GM19395 (cell line): ENCODE data around the gene HPS4.

ENCODE experiments used
- ATAC-seq: cut with Tn5 transposase; IDR thresholded peaks from one replicate; pipeline ENCODE4 v1.9.1; 2021; ENCODE audit warnings: mild to moderate bottlenecking, moderate library complexity; ENCODE audit not compliant: unreplicated experiment

Gene HPS4

GRCh38 chr22:26470807-26471206 lies 12.8 kb downstream of the HPS4 start:
- no peak for ATAC-seq

- no peak for ATAC-seq
Observed at GRCh38 chr22:26466196-26466595, 17.4 kb downstream of the HPS4 start.

DNA sequence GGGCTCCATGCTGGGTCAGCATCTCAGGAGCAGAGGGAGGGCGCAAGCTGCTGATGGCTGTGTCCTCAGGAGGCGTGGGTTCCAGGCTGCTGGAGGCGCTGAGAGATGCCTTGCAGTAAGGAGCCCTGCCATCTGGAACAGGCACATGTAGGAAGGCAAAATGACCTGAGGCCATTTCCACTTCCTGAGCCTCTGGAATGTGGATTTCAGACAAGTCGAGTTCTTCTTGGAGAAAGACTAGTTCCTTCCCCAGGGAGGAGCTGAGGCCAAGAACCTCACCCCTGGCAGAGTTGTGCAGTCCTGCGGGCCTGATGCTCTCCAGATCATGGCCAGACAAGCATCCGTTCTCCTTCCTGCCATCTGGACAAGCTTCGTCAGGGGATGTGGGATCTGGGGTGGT lies 19.3 kb downstream of the HPS4 start:
- no peak for ATAC-seq

- no peak for ATAC-seq
Observed at GRCh38 chr22:26463688-26464087, 19.9 kb downstream of the HPS4 start.

DNA sequence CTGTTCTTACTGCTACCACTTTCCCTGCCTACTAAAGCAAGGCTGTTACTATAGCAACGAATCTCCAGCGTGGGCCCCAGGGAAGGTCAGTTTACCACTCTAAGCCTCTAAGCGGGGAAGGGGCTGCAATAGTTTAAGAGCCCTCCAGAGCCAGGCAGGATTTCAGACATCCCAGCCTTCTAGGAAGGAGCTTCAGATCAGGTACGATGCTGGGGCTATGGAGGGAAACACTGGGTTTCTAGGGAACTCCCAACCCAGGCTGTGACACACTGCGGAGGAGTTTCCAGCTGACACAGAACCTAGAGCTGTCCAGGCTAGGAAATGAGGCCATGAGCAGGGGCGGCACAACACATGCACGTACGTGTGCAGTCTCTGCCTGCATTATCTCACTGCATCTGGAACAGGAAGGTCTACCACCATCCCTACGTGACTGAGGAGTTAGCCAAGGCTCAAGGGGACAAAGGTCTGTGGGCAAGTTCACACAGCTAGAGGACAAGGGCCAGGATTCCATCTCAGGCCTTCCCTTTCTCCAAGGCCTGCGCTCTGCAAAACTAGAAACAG lies 20.4 kb downstream of the HPS4 start:
- no peak for ATAC-seq

DNA sequence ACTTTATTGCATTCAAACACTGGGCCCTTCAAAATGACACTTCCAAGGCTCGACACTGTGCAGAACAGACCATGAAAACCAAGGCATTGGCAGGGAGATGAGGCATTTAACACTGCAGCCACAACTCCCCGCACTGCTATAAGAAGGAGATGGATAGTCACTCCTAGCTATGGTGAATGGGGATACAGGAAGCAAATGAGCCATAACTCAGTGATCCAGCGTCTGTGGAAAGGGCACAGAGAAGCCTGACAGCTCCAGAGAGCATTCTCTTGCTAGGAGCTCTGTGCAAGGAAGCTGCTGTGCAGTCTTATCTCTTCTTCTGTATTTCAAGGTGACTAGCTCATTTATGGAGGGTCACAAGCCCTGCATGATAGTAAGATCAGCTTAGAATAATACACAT lies 20.9 kb downstream of the HPS4 start:
- no peak for ATAC-seq

DNA sequence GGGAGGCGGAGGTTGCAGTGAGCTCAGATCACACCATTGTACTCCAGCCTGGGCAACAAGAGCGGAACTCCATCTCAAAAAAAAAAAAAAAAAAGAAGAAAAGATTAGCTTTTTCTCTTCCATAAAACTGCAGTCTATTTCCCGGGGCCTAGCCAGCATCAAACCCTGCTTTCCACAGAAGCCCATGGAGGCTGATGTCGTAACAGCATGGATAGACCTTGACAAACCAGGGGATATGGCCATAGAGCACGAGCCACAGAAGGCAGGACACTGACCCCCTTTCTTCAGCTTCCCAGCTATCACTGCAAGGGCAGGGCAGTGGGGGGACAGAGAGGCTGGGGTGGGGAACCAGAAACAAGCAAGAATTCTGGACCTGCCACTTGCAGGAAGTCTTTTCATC lies 21.5 kb downstream of the HPS4 start:
- ATAC-seq = no peak

DNA sequence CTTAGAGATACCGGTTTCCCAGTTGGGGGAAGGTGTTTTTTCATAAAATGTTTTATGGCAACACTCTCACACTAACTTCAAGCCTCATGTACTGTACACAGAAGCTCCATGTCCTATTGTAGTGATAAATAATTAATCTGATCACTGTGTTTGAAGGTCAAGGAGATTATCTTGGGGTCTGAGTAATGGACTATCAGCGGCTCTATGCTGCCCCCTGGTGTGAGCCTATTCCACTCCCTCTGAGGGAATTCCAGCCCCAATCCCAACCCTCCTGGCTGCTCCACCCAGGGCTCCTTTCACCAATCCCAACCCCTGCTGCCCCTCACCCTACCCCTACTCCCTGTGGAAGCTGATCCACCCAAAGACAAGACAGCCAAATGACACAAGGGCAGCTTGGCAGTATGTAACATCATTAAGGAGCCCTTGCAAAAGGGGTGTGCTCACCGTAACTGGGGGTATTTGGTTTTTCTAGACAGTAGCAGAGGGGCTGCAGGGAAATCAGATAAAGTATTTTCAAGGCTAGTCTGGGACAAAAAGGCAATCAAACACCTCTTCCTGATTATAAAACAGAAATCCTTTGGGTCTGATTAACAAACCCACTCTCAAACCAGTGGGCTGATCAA lies 22.3 kb downstream of the HPS4 start:
- ATAC-seq = no peak

- ATAC-seq = no peak
Observed at GRCh38 chr22:26460202-26460601, 23.4 kb downstream of the HPS4 start.

- ATAC-seq = no peak
Observed at GRCh38 chr22:26457661-26458272, 25.8 kb downstream of the HPS4 start.

DNA sequence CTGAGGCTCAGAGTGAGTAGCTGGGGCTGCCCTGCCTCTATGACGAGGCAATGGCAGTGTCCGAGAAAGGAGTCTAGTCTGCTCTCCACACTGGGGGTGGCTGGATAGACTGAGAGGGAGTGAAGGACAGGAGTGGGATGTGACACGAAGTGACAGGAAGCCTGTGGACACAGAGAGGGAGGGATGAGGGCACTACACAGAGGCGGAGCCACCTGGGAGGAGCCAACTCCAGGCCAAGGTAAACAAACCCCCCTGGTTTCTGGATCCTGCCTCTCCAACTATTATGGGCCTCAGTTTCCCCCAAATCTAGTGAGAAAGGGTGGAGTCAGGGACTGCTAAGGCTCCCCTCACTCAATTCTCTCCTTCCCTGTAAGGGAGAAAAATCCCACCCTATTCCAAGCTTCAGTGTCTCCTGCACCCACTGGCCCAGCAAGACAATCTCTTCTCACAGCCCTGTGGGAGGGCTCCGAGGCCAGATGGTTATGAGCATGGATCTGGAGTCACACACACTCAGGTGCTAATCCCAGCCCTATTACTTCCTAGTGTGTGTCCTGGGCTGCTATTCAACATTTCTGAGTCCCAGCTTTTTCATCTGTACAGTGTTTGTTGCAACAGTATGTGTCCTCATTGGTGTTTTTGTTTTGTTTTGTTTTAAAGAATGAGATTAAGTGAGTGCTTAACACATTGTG lies 29.6 kb downstream of the HPS4 start:
- no peak for ATAC-seq

DNA sequence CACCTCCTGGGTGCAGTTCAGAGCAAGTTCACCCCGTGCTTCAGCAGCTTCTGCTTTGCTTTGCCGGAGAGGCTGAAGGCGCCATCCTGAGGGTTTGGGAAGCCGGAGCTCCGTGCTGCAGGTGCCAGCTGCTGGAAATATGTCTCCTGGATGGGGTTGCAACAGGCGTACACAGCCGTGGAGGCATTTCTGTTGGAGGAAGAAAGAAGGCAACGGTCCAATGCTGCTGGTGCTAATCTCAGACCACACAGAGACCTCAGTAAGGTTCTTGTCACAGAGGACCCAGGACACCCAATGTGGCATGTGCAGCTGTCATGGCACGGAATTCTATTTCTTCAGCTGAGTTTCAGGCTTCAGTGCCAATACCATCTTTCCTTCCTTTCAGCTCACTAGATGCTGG lies 30.4 kb downstream of the HPS4 start:
- no peak for ATAC-seq

- ATAC-seq = no peak
Observed at GRCh38 chr22:26452236-26453016, 31.2 kb downstream of the HPS4 start.

- no peak for ATAC-seq
Observed at GRCh38 chr22:26450453-26451185, 33.0 kb downstream of the HPS4 start.

- no peak for ATAC-seq
Observed at GRCh38 chr22:26448941-26449340, 34.6 kb downstream of the HPS4 start.

DNA sequence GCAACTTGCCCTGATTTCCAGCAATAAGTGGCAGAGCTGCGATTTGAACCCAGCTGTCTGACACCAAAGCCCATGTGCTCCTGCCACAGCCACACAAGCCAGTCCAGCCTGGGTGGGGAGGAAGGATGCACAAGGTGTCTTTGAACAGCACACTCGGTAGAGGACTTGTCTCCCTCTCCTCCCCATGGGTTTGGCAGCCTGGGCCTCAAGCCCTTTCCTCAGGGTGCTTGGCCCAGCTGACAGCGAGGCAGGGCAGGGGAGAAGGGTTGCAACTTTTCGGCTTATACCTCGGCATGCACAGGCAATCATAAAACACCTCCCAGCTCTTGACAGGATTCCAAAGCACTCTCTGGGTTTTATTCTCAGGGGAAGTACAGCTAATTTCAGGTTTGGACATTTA lies 35.2 kb downstream of the HPS4 start:
- no peak for ATAC-seq

- no peak for ATAC-seq
Observed at GRCh38 chr22:26447584-26448329, 35.8 kb downstream of the HPS4 start.

DNA sequence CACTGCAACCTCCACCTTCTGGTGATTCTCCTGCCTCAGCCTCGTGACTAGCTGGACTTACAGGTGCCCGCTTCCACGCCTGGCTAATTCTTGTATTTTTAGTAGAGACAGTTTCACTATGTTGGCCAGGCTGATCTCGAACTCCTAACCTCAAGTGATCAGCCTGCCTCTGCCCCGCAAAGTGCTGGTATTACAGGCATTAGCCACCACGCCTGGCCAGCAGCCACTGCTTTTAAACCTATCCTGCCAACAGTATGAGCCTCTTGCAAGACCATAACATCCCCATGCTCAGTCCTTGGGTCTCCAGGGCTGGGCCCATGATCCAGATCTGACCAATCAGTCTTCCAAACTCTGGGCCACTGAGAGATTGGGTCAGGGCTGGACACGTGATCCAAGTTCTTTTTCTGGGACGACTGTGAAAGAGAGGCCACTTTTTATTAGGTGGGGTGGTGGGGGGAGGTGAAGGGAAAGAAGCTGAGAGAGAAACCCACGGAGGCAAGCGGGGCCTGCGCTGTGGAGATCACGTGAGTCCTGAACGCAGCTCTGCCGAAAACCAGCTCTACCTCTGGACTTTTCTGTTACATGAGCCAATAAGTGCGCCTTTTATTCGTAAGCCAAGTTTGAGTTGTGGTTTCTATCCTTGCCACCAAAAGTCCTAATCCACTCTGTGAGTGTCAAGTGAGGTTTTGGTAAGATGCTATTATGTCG lies 36.6 kb downstream of the HPS4 start:
- ATAC-seq = no peak

- ATAC-seq = no peak
Observed at GRCh38 chr22:26445577-26446275, 37.9 kb downstream of the HPS4 start.
